Measurements from ENCODE around the gene AQP10. TPM values are rescaled to one million over a fixed set of nuclear protein-coding genes. Genes with fewer than 3 reads are reported as not detected.
"Not testable (repeated sequence)": the region's sequence is repeated elsewhere in the genome, so short reads cannot be mapped to it uniquely, and the experiment has no call there.

Gene AQP10
- polyA plus RNA-seq, 1 donor (not counting 4 experiments of a cell fraction or from before 2014, with no cell fraction given): 0.85 TPM

- FAIRE-seq (no peak), DNase-seq (ENCODE audit: low read depth, low spot score) (no peak)
- no peaks in the 10 kb centered on the region for H3K27me3 ChIP-seq (ENCODE audit: control insufficient read depth, extremely low read depth, insufficient read depth, low read length)
- H3K4me1 ChIP-seq (ENCODE audit: control insufficient read depth, extremely low read depth, insufficient read depth, low read length): no peaks in the 10 kb centered on the region
- H3K27ac ChIP-seq (ENCODE audit: control insufficient read depth, insufficient read depth, low read length): no peak overlapping the region
- H3K4me2 ChIP-seq (ENCODE audit: control insufficient read depth, extremely low read depth, insufficient read depth, low read depth, low read length): no peak overlapping the region
- H3K79me2 ChIP-seq (ENCODE audit: control insufficient read depth, insufficient read depth, low read length): no peaks in the 10 kb centered on the region
- dilution Hi-C loops (cut with MboI; ENCODE audit: extremely low pct_ligation_motif_present, low sequenced_read_pairs): no loop called here
- no peak overlapping the region for H3K4me3 ChIP-seq (ENCODE audit: control insufficient read depth in 2 of 3, extremely low read depth in 1 of 3, insufficient read depth in 2 of 3, low read depth in 1 of 3, low read length in 3 of 3)
- no peaks in the 10 kb centered on the region for H4K20me1 ChIP-seq (ENCODE audit: control insufficient read depth, extremely low read depth, insufficient read depth, low read length)
- TF ChIP-seq EZH2 (IDR thresholded peaks at IDR 0.05; ENCODE audit: low read length): no peak
- no peak for TF ChIP-seq CTCF (optimal IDR thresholded peaks at IDR 0.05 in 1 of 3, IDR thresholded peaks at IDR 0.05 in 1 of 3, conservative IDR thresholded peaks at IDR 0.05 in 1 of 3; ENCODE audit: extremely low read depth in 1 of 3, insufficient read depth in 2 of 3, low read length in 3 of 3)
- H3K9me3 ChIP-seq (ENCODE audit: control insufficient read depth, low read depth, low read length): no peaks in the 10 kb centered on the region
- H3K9ac ChIP-seq (ENCODE audit: control insufficient read depth, extremely low read depth, insufficient read depth, low read length): no peak overlapping the region
- H3K9me1 ChIP-seq (ENCODE audit: control insufficient read depth, extremely low read depth, insufficient read depth, low read length): no peaks in the 10 kb centered on the region
- H3K36me3 ChIP-seq (ENCODE audit: control insufficient read depth in 2 of 2, extremely low read depth in 1 of 2, insufficient read depth in 2 of 2, low read length in 2 of 2): no peaks in the 10 kb centered on the region
- H2AFZ ChIP-seq (ENCODE audit: control insufficient read depth, low read length): no peak overlapping the region
These were observed 16.1 kb upstream of the AQP10 start for GRCh38 chr1:154304664-154305337.

GRCh38 chr1:154306151-154306550 is 14.7 kb upstream of the AQP10 start:
- dilution Hi-C loops (cut with MboI; ENCODE audit: extremely low pct_ligation_motif_present, low sequenced_read_pairs): no loop called here

GRCh38 chr1:154307670-154308270 is 13.1 kb upstream of the AQP10 start:
- H3K79me2 ChIP-seq (ENCODE audit: control insufficient read depth, insufficient read depth, low read length); H3K27me3 ChIP-seq (ENCODE audit: control insufficient read depth, extremely low read depth, insufficient read depth, low read length); dilution Hi-C loops (cut with MboI; ENCODE audit: extremely low pct_ligation_motif_present, low sequenced_read_pairs); H3K9me3 ChIP-seq (ENCODE audit: control insufficient read depth, low read depth, low read length); H3K36me3 ChIP-seq (ENCODE audit: control insufficient read depth in 2 of 2, extremely low read depth in 1 of 2, insufficient read depth in 2 of 2, low read length in 2 of 2); H3K4me2 ChIP-seq (ENCODE audit: control insufficient read depth, extremely low read depth, insufficient read depth, low read depth, low read length); DNase-seq (ENCODE audit: low read depth, low spot score); H3K4me3 ChIP-seq (ENCODE audit: control insufficient read depth in 2 of 3, extremely low read depth in 1 of 3, insufficient read depth in 2 of 3, low read depth in 1 of 3, low read length in 3 of 3); FAIRE-seq; H2AFZ ChIP-seq (ENCODE audit: control insufficient read depth, low read length); H3K9ac ChIP-seq (ENCODE audit: control insufficient read depth, extremely low read depth, insufficient read depth, low read length); H3K4me1 ChIP-seq (ENCODE audit: control insufficient read depth, extremely low read depth, insufficient read depth, low read length); H3K27ac ChIP-seq (ENCODE audit: control insufficient read depth, insufficient read depth, low read length); H4K20me1 ChIP-seq (ENCODE audit: control insufficient read depth, extremely low read depth, insufficient read depth, low read length); H3K9me1 ChIP-seq (ENCODE audit: control insufficient read depth, extremely low read depth, insufficient read depth, low read length): not testable (repeated sequence)

More at GRCh38 chr1:154306151-154306550, 14.7 kb upstream of the AQP10 start:
- FAIRE-seq: no peak
- Histone ChIP-seq H3K9ac (ENCODE audit: control insufficient read depth, extremely low read depth, insufficient read depth, low read length) (no peak overlapping the region), H3K27me3 (ENCODE audit: control insufficient read depth, extremely low read depth, insufficient read depth, low read length) (no peaks in the 10 kb centered on the region), H3K4me3 (ENCODE audit: control insufficient read depth in 2 of 3, extremely low read depth in 1 of 3, insufficient read depth in 2 of 3, low read depth in 1 of 3, low read length in 3 of 3) (no peak overlapping the region), H3K4me1 (ENCODE audit: control insufficient read depth, extremely low read depth, insufficient read depth, low read length) (no peaks in the 10 kb centered on the region), H3K9me1 (ENCODE audit: control insufficient read depth, extremely low read depth, insufficient read depth, low read length) (no peaks in the 10 kb centered on the region), H2AFZ (ENCODE audit: control insufficient read depth, low read length) (no peak overlapping the region), H3K79me2 (ENCODE audit: control insufficient read depth, insufficient read depth, low read length) (no peaks in the 10 kb centered on the region), H3K36me3 (ENCODE audit: control insufficient read depth in 2 of 2, extremely low read depth in 1 of 2, insufficient read depth in 2 of 2, low read length in 2 of 2) (no peaks in the 10 kb centered on the region), H3K9me3 (ENCODE audit: control insufficient read depth, low read depth, low read length) (no peaks in the 10 kb centered on the region), H3K4me2 (ENCODE audit: control insufficient read depth, extremely low read depth, insufficient read depth, low read depth, low read length) (no peak overlapping the region), H4K20me1 (ENCODE audit: control insufficient read depth, extremely low read depth, insufficient read depth, low read length) (no peaks in the 10 kb centered on the region), H3K27ac (ENCODE audit: control insufficient read depth, insufficient read depth, low read length) (no peak overlapping the region)
- no peak for TF ChIP-seq CTCF (optimal IDR thresholded peaks at IDR 0.05 in 1 of 3, IDR thresholded peaks at IDR 0.05 in 1 of 3, conservative IDR thresholded peaks at IDR 0.05 in 1 of 3; ENCODE audit: extremely low read depth in 1 of 3, insufficient read depth in 2 of 3, low read length in 3 of 3)
- no peak for TF ChIP-seq EZH2 (IDR thresholded peaks at IDR 0.05; ENCODE audit: low read length)
- no peak for DNase-seq (ENCODE audit: low read depth, low spot score)

GRCh38 chr1:154309136-154309535 is 11.8 kb upstream of the AQP10 start:
- H3K9me3 ChIP-seq (ENCODE audit: control insufficient read depth, low read depth, low read length); H3K4me1 ChIP-seq (ENCODE audit: control insufficient read depth, extremely low read depth, insufficient read depth, low read length); H3K9me1 ChIP-seq (ENCODE audit: control insufficient read depth, extremely low read depth, insufficient read depth, low read length); H3K27me3 ChIP-seq (ENCODE audit: control insufficient read depth, extremely low read depth, insufficient read depth, low read length); H3K4me2 ChIP-seq (ENCODE audit: control insufficient read depth, extremely low read depth, insufficient read depth, low read depth, low read length); H3K36me3 ChIP-seq (ENCODE audit: control insufficient read depth in 2 of 2, extremely low read depth in 1 of 2, insufficient read depth in 2 of 2, low read length in 2 of 2); DNase-seq (ENCODE audit: low read depth, low spot score); H3K9ac ChIP-seq (ENCODE audit: control insufficient read depth, extremely low read depth, insufficient read depth, low read length); H4K20me1 ChIP-seq (ENCODE audit: control insufficient read depth, extremely low read depth, insufficient read depth, low read length); FAIRE-seq; H3K27ac ChIP-seq (ENCODE audit: control insufficient read depth, insufficient read depth, low read length); dilution Hi-C loops (cut with MboI; ENCODE audit: extremely low pct_ligation_motif_present, low sequenced_read_pairs); H3K4me3 ChIP-seq (ENCODE audit: control insufficient read depth in 2 of 3, extremely low read depth in 1 of 3, insufficient read depth in 2 of 3, low read depth in 1 of 3, low read length in 3 of 3); H2AFZ ChIP-seq (ENCODE audit: control insufficient read depth, low read length); H3K79me2 ChIP-seq (ENCODE audit: control insufficient read depth, insufficient read depth, low read length): not testable (repeated sequence)

Data from keratinocyte (primary cell).